Panc1 (cell line): ENCODE results near the gene ADAM12. TPM values are rescaled to one million over a fixed set of nuclear protein-coding genes. Genes with fewer than 3 reads are reported as not detected.
"Not testable (repeated sequence)": the region's sequence is repeated elsewhere in the genome, so short reads cannot be mapped to it uniquely, and the experiment has no call there.

Experiments used
- ATAC-seq: fragments of 200-7000 bp; cut with Tn5 transposase; 2 replicates; pipeline ENCODE4 v1.9.1; 2020; ENCODE audit warnings: mild to moderate bottlenecking, moderate library complexity
- BruUV-seq: library from RNA; stranded (reverse); fragments of 400-500 nt; replicated peaks from 2 replicates; lab custom pipeline; 2021; lab: Mats Ljungman, UMichigan
- CTCF ChIA-PET: fragments of 300-600 bp; sonication (Branson Sonifier 250); formaldehyde crosslinking; loops from one replicate; lab custom pipeline; 2022; ENCODE audit warnings: antibody characterized with exemption; lab: Charles Lee
- POLR2A ChIA-PET: fragments of 300-600 bp; sonication (Branson Sonifier 250); formaldehyde crosslinking; loops from one replicate; lab custom pipeline; 2022; ENCODE audit warnings: antibody characterized with exemption; lab: Charles Lee
- DNase-seq: peaks from one replicate; pipeline ENCODE4 v3.0.0-alpha.2; 2010; ENCODE audit warnings: low read depth, low spot score
- H3K27ac ChIP-seq: 2 replicates; pipeline ENCODE4 v1.5.1; 2011; ENCODE audit warnings: mild to moderate bottlenecking, low read length, inconsistent platforms
- H3K27me3 ChIP-seq: fragments of 200-500 bp; sonication (Bioruptor generic); 2 replicates; pipeline ENCODE4 v1.6.0; 2014; ENCODE audit warnings: low read length, inconsistent platforms; ENCODE audit not compliant: control insufficient read depth, insufficient read depth
- H3K36me3 ChIP-seq: fragments of 200-500 bp; sonication (Bioruptor generic); 2 replicates; pipeline ENCODE4 v1.5.1; 2014; ENCODE audit warnings: inconsistent platforms, mild to moderate bottlenecking, low read length, moderate library complexity; ENCODE audit not compliant: control insufficient read depth, insufficient read depth
- H3K4me1 ChIP-seq: 2 replicates; pipeline ENCODE4 v1.5.1; 2011; ENCODE audit warnings: inconsistent platforms, mild to moderate bottlenecking, low read length, moderate library complexity; ENCODE audit not compliant: control insufficient read depth, insufficient read depth
- H3K4me3 ChIP-seq, 2 experiments: 2 replicates each; pipeline ENCODE4 v1.5.1; 2011 to 2012; ENCODE audit warnings: low read depth in 2 of 2, low read length in 2 of 2, mild to moderate bottlenecking in 2 of 2, inconsistent platforms in 1 of 2, moderate library complexity in 1 of 2
- H3K9me3 ChIP-seq: fragments of 200-500 bp; sonication (Bioruptor generic); 2 replicates; pipeline ENCODE4 v1.5.1; 2014; ENCODE audit warnings: low read depth, mild to moderate bottlenecking, inconsistent platforms, low read length, moderate library complexity; ENCODE audit not compliant: control insufficient read depth, insufficient read depth
- POLR2AphosphoS5 ChIP-seq: IDR thresholded peaks from 2 replicates; pipeline ENCODE4 v1.6.1; 2012; ENCODE audit warnings: mild to moderate bottlenecking, low read depth, low read length, moderate library complexity
- SIN3A ChIP-seq: IDR thresholded peaks from 2 replicates; pipeline ENCODE4 v1.6.1; 2012; ENCODE audit warnings: low read depth, mild to moderate bottlenecking, low read length, moderate library complexity, borderline replicate concordance; ENCODE audit not compliant: insufficient read depth
- TCF7L2 ChIP-seq: IDR thresholded peaks from 2 replicates; pipeline ENCODE4 v1.6.1; 2011; ENCODE audit warnings: mild to moderate bottlenecking, low read depth, low read length, inconsistent platforms
- in situ Hi-C: cut with HindIII; loops from 2 replicates; pipeline ENCODE4 v1.10.0; 2016; ENCODE audit warnings: low sequenced_read_pairs, low pct_unique_long_range_greater_than_20kb
- intact Hi-C: fragments of 100-400 bp; cut with micrococcal nuclease; formaldehyde crosslinking; loops from one replicate; pipeline ENCODE4 v1.10.0; 2022; ENCODE audit not compliant: unreplicated experiment
- total RNA-seq: library from RNA; stranded (reverse); gene quantifications from one replicate; pipeline ENCODE4 v1.2.1, GENCODE V29; 2021; ENCODE audit not compliant: unreplicated experiment
- TF ChIP-seq, protein P1 (sequence below): fragments of 450-650 bp; IDR thresholded peaks from 2 replicates; pipeline ENCODE4 v1.5.1; 2017; ENCODE audit warnings: mild to moderate bottlenecking
- TF ChIP-seq, protein P2 (sequence below), 2 experiments: IDR thresholded peaks; 2 replicates each; pipeline ENCODE4 v1.6.1; 2011 to 2012; ENCODE audit warnings: low read depth in 2 of 2, control low read depth in 1 of 2, low read length in 1 of 2, mild to moderate bottlenecking in 1 of 2, moderate library complexity in 1 of 2; ENCODE audit not compliant: insufficient read depth in 1 of 2

ADAM12 gene
- total RNA-seq, 1 experiment from 2014 or later, result 0.10 TPM

DNA sequence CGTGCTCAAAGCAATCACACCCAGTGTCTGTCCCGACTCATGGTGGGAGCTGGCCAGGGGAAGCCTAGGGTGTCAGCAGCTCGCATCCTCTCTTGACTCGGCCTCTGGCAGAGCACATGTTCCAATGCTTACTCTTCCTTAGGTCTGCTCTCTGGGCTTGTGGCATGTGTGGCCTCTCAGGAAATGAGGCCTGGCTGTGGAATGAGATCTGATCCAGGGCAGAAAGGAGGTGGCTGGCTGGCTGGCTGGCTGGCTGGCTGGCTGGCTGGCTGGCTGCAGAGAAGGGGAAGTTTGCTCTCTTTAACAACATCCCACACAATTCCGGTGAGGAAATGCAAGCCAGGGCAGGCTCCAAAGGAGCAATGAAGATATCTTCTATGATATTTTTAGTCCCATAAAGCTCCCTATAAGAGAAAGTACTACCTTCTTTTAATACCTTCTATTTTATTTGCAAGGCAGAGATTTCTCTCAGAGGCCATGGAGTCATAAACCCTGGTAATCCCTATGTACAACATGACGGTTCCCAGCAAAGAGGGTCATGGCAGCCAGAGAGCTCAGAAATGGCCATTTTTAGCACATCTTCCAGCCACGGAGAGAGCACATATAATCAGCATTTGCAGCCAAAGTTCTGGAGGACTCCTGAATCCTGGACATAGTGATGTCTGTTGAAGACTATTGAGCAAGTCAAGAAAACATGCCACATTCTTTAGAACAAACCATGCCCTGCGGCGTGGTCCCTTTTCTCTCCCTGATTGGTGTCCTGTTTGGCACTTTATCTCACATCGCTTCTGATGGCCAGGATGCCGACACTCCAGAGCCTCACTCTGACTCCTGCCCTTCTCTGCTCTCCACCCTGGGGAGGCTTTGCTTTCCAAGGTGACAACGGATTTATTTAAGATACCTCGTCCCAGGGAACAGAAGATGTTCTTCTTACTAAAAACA, 338.2 kb downstream of the ADAM12 start:
- ChIA-PET POLR2A (no interaction called here), CTCF (no interaction called here)
- Histone ChIP-seq H3K27me3 (no peaks in the 10 kb centered on the region), H3K4me1 (no peaks in the 10 kb centered on the region), H3K36me3 (no peaks in the 10 kb centered on the region), H3K4me3 (no peak overlapping the region), H3K27ac (no peak overlapping the region), H3K9me3 (no peaks in the 10 kb centered on the region)
- peak; percentile 58; the same call in 1 of the 2 replicates for ATAC-seq
- intact Hi-C loops, result no loop called here
- in situ Hi-C loops, result no loop called here
- TF ChIP-seq, protein P1, sequence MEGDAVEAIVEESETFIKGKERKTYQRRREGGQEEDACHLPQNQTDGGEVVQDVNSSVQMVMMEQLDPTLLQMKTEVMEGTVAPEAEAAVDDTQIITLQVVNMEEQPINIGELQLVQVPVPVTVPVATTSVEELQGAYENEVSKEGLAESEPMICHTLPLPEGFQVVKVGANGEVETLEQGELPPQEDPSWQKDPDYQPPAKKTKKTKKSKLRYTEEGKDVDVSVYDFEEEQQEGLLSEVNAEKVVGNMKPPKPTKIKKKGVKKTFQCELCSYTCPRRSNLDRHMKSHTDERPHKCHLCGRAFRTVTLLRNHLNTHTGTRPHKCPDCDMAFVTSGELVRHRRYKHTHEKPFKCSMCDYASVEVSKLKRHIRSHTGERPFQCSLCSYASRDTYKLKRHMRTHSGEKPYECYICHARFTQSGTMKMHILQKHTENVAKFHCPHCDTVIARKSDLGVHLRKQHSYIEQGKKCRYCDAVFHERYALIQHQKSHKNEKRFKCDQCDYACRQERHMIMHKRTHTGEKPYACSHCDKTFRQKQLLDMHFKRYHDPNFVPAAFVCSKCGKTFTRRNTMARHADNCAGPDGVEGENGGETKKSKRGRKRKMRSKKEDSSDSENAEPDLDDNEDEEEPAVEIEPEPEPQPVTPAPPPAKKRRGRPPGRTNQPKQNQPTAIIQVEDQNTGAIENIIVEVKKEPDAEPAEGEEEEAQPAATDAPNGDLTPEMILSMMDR, result no peak
- no peak for TF ChIP-seq POLR2AphosphoS5
- TF ChIP-seq, protein P2, sequence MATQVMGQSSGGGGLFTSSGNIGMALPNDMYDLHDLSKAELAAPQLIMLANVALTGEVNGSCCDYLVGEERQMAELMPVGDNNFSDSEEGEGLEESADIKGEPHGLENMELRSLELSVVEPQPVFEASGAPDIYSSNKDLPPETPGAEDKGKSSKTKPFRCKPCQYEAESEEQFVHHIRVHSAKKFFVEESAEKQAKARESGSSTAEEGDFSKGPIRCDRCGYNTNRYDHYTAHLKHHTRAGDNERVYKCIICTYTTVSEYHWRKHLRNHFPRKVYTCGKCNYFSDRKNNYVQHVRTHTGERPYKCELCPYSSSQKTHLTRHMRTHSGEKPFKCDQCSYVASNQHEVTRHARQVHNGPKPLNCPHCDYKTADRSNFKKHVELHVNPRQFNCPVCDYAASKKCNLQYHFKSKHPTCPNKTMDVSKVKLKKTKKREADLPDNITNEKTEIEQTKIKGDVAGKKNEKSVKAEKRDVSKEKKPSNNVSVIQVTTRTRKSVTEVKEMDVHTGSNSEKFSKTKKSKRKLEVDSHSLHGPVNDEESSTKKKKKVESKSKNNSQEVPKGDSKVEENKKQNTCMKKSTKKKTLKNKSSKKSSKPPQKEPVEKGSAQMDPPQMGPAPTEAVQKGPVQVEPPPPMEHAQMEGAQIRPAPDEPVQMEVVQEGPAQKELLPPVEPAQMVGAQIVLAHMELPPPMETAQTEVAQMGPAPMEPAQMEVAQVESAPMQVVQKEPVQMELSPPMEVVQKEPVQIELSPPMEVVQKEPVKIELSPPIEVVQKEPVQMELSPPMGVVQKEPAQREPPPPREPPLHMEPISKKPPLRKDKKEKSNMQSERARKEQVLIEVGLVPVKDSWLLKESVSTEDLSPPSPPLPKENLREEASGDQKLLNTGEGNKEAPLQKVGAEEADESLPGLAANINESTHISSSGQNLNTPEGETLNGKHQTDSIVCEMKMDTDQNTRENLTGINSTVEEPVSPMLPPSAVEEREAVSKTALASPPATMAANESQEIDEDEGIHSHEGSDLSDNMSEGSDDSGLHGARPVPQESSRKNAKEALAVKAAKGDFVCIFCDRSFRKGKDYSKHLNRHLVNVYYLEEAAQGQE (IDR thresholded peaks at IDR 0.05; ENCODE audit: insufficient read depth in 1 of 2, low read depth in 2 of 2, low read length in 1 of 2), result no peak
- no peak for TF ChIP-seq SIN3A
- no peak for TF ChIP-seq TCF7L2
- DNase-seq, result no peak
- BruUV-seq, result no TSS peak

DNA sequence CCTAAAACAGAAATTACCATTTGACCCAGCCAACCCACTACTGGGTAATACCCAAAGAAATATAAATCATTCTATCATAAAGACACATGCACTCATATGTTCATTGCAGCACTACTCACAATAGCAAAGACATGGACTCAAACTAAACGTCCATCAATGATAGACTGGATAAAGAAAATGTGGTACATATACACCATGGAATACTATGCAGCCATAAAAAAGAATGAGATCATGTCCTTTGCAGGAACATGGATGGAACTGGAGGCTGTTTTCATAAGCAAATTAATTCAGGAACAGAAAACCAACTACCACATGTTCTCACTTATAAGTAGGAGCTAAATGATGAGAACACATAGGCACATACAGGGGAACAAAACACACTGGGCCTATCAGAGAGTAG, 340.5 kb downstream of the ADAM12 start:
- in situ Hi-C loops, H3K27me3 ChIP-seq, H3K4me3 ChIP-seq, H3K27ac ChIP-seq, BruUV-seq, CTCF ChIA-PET, H3K9me3 ChIP-seq, H3K4me1 ChIP-seq, POLR2A ChIA-PET, H3K36me3 ChIP-seq, ATAC-seq, intact Hi-C loops, DNase-seq: not testable (repeated sequence)

DNA sequence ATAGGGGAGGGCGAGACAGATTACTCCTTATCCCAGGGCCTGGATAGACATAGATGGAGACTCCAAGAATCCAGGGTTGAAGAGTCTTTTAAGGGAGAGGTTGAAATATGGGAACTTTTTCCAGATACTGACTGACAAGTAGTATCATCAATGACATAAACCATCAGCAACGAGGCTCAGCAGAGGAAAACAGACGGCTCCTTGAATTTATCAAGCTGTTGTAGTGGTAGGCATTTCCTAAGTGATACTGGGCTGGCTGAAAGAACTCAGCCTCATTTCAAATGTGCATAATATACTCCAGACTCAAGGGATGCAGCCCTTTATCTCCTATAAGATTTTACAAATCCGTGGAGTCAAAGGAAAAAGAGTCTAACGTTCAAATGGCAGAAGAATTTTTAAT, 341.4 kb downstream of the ADAM12 start:
- no peak overlapping the region for H3K4me3 ChIP-seq
- ChIA-PET CTCF (no interaction called here), POLR2A (no interaction called here)
- H3K4me1 ChIP-seq, result no peaks in the 10 kb centered on the region; the same call in 1 of the 2 replicates
- DNase-seq (no peak), ATAC-seq (no peak)
- in situ Hi-C loops (no loop called here), intact Hi-C loops (no loop called here)
- no peaks in the 10 kb centered on the region for H3K27me3 ChIP-seq
- TF ChIP-seq SIN3A, result no peak
- TF ChIP-seq TCF7L2, result no peak
- TF ChIP-seq, protein P2 (IDR thresholded peaks at IDR 0.05; ENCODE audit: insufficient read depth in 1 of 2, low read depth in 2 of 2, low read length in 1 of 2), result no peak
- TF ChIP-seq, protein P1, result no peak
- TF ChIP-seq POLR2AphosphoS5, result no peak
- no TSS peak for BruUV-seq
- H3K27ac ChIP-seq, result no peak overlapping the region
- H3K9me3 ChIP-seq, result no peaks in the 10 kb centered on the region
- H3K36me3 ChIP-seq, result no peaks in the 10 kb centered on the region
